Heart left ventricle (tissue), 13 donors: ENCODE results near the gene LAG3.

ENCODE experiments used
- POLR2A ChIP-seq, 2 donors: fragments of 450-650 bp; IDR thresholded peaks; one replicate each; pipeline ENCODE4 v1.6.1; 2017; ENCODE audit warnings: antibody characterized with exemption in 2 of 2, mild to moderate bottlenecking in 2 of 2, moderate library complexity in 2 of 2
- TF ChIP-seq, protein P1 (sequence below), 12 donors: fragments of 200-600 bp; sonication (generic) in 4 of 12; IDR thresholded peaks; one replicate each; pipeline versions ENCODE4 v1.5.0 to v1.8.0; 2018 to 2022; ENCODE audit warnings: antibody characterized with exemption in 12 of 12, mild to moderate bottlenecking in 5 of 12
- donor health status: ischemic (EF 13 %, LVEDD 7.1; RV severe dilation, severe dysfunction).
- donor health status: DM: no; HTN: yes; CAD: no.
- donor health status: DM: no; HTN: no; CAD: no.
- donor health status: ischemic (EF 25% LVEDD 6.9; RV normal size, moderate dysfunction).
- donor health status: ischemic (EF 25% LVEDD 5.7; RV mildly dilated, moderate dysfunction).
- donor health status: ischemic (EF 35%, LVEDD 5.7; RV mildly dilated, moderate dysfunction).
- donor health status: nonischemic (EF 11% LVEDD 7.7; RV severe dilation, severe dysfunction).
- donor health status: DM: yes; HTN: yes; CAD: no.
- donor health status: PGD.
- donor health status: ischemic (EF 29% LVEDD 5.4; RV normal size, mild dysfunction).
- donor health status: nonischemic (EF 23%, LVEDD 6.1; RV moderate dilation, normal function).

GRCh38 chr12:6758506-6759095 lies 13.7 kb upstream of the LAG3 start:
- TF ChIP-seq, protein P1, sequence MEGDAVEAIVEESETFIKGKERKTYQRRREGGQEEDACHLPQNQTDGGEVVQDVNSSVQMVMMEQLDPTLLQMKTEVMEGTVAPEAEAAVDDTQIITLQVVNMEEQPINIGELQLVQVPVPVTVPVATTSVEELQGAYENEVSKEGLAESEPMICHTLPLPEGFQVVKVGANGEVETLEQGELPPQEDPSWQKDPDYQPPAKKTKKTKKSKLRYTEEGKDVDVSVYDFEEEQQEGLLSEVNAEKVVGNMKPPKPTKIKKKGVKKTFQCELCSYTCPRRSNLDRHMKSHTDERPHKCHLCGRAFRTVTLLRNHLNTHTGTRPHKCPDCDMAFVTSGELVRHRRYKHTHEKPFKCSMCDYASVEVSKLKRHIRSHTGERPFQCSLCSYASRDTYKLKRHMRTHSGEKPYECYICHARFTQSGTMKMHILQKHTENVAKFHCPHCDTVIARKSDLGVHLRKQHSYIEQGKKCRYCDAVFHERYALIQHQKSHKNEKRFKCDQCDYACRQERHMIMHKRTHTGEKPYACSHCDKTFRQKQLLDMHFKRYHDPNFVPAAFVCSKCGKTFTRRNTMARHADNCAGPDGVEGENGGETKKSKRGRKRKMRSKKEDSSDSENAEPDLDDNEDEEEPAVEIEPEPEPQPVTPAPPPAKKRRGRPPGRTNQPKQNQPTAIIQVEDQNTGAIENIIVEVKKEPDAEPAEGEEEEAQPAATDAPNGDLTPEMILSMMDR (IDR thresholded peaks at IDR 0.05), result no peak
- TF ChIP-seq POLR2A (IDR thresholded peaks at IDR 0.05), result no peak
